Sigmoid colon (tissue), 7 donors: Measurements from ENCODE around the gene PSMC1. TPM values are rescaled to one million over a fixed set of nuclear protein-coding genes. Genes with fewer than 3 reads are reported as not detected.

Source experiments
- DNase-seq: peaks from one replicate; pipeline ENCODE4 v3.0.0-alpha.2; 2019
- H3K27ac ChIP-seq, 4 donors: fragments of 200-600 bp; sonication (generic); one replicate each; pipeline ENCODE4 v1.5.1; 2016 to 2019; ENCODE audit warnings: mild to moderate bottlenecking in 1 of 4
- H3K27me3 ChIP-seq, 3 donors: fragments of 200-600 bp; sonication (generic); one replicate each; pipeline ENCODE4 v1.5.1; 2019; ENCODE audit warnings: mild to moderate bottlenecking in 1 of 3
- H3K36me3 ChIP-seq, 4 donors: fragments of 200-600 bp; sonication (generic); one replicate each; pipeline ENCODE4 v1.5.1; 2016 to 2019
- H3K4me1 ChIP-seq, 4 donors: fragments of 200-600 bp; sonication (generic); one replicate each; pipeline ENCODE4 v1.5.1; 2017 to 2019
- H3K4me3 ChIP-seq, 4 donors: fragments of 200-600 bp; sonication (generic); one replicate each; pipeline ENCODE4 v1.5.1; 2017 to 2019; ENCODE audit warnings: mild to moderate bottlenecking in 2 of 4, moderate library complexity in 1 of 4
- H3K9me3 ChIP-seq, 4 donors: fragments of 200-600 bp in 3 of 4; sonication (generic) in 3 of 4; one replicate each; pipeline versions ENCODE4 v1.5.1 to v1.6.1; 2013 to 2019
- EP300 ChIP-seq, 4 donors: sonication (generic); formaldehyde crosslinking; IDR thresholded peaks; one replicate each; pipeline ENCODE4 v1.6.1; 2017; ENCODE audit warnings: antibody characterized with exemption in 4 of 4
- POLR2A ChIP-seq, 2 donors: fragments of 450-650 bp; IDR thresholded peaks; one replicate each; pipeline ENCODE4 v1.6.1; 2016; ENCODE audit warnings: antibody characterized with exemption in 2 of 2, mild to moderate bottlenecking in 2 of 2, moderate library complexity in 2 of 2
- POLR2AphosphoS5 ChIP-seq, 4 donors: sonication (generic); formaldehyde crosslinking; IDR thresholded peaks; one replicate each; pipeline ENCODE4 v1.6.1; 2017; ENCODE audit warnings: antibody characterized with exemption in 4 of 4
- WGBS, 2 donors: extraction: QIAGEN DNeasy Blood & Tissue Kit; methylation state at CpG; one replicate each; pipeline ENCODE4 v1.1.7; 2013; 5-methylcytosine and 5-hydroxymethylcytosine counted together
- intact Hi-C: fragments of 100-400 bp; cut with DNase I; formaldehyde crosslinking; loops from one replicate; pipeline ENCODE4 v1.15.1; 2023
- polyA plus RNA-seq, 3 donors: library from polyadenylated mRNA; stranded (reverse); fragments of 200-250 nt; gene quantifications; one replicate each; pipeline ENCODE4 v1.2.3, GENCODE V29; 2013
- total RNA-seq, 4 donors: library from RNA; depleted of rRNA; stranded (reverse); fragments of >200 nt; gene quantifications; one replicate each; pipeline ENCODE4 v1.1.0, GENCODE V29; 2016
- TF ChIP-seq, protein P1 (sequence below), 4 experiments: fragments of 450-650 bp in 3 of 4; fragments of 200-600 bp in 1 of 4; IDR thresholded peaks; one replicate each; pipeline ENCODE4 v1.5.1; 2016 to 2019; ENCODE audit warnings: antibody characterized with exemption in 4 of 4, mild to moderate bottlenecking in 3 of 4, moderate library complexity in 2 of 4
- donor health status: healthy with polysubstance abuse.
- donor health status: Bipolar disorder and iron deficiency.
- donor health status: healthy.

The PSMC1 gene
- total and polyA plus RNA-seq, 7 donors = 67.3 to 176 (median 144) TPM

DNA sequence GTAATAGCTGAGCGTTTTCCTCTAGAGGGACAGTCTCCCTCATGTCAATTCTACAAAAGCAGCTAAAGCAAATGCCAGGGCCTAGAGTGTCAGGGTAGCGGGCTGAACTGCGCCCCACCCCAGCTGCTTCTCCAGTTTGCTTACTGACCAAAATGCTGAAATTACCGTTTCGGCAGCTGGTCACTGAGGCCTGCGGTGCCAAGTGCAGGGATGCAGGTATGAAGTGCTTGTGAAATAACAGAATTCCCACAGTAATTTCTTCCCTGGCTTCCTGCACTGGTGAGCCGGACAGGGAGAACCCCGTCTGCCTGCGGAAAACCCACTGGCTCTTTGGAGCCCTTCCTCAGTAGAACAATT, 19.1 kb downstream of the PSMC1 start:
- Histone ChIP-seq H3K4me3 (no peak overlapping the region), H3K27me3 (no peaks in the 10 kb centered on the region), H3K36me3 (peaks cover 18 to 91% (median 32%) of the 10 kb centered on the region in 4 donors), H3K27ac (peak overlapping the region in 1 of 4 donors; percentile 14), H3K9me3 (no peaks in the 10 kb centered on the region), H3K4me1 (no peaks in the 10 kb centered on the region)
- DNase-seq = no peak
- WGBS, 2 donors = 89 to 91% methylated on average over 9 of the region's 9 CpGs
- intact Hi-C loops = no loop called here
- TF ChIP-seq, protein P1, sequence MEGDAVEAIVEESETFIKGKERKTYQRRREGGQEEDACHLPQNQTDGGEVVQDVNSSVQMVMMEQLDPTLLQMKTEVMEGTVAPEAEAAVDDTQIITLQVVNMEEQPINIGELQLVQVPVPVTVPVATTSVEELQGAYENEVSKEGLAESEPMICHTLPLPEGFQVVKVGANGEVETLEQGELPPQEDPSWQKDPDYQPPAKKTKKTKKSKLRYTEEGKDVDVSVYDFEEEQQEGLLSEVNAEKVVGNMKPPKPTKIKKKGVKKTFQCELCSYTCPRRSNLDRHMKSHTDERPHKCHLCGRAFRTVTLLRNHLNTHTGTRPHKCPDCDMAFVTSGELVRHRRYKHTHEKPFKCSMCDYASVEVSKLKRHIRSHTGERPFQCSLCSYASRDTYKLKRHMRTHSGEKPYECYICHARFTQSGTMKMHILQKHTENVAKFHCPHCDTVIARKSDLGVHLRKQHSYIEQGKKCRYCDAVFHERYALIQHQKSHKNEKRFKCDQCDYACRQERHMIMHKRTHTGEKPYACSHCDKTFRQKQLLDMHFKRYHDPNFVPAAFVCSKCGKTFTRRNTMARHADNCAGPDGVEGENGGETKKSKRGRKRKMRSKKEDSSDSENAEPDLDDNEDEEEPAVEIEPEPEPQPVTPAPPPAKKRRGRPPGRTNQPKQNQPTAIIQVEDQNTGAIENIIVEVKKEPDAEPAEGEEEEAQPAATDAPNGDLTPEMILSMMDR (IDR thresholded peaks at IDR 0.05) = no peak

- Histone ChIP-seq H3K27ac (no peak overlapping the region), H3K9me3 (no peaks in the 10 kb centered on the region), H3K4me1 (no peaks in the 10 kb centered on the region), H3K4me3 (no peak overlapping the region), H3K27me3 (no peaks in the 10 kb centered on the region), H3K36me3 (peaks cover 18 to 91% (median 30%) of the 10 kb centered on the region in 4 donors)
- 88 to 91% methylated on average over 8 of the region's 8 CpGs for WGBS, 2 donors
- TF ChIP-seq EP300 (IDR thresholded peaks at IDR 0.05) (no peak), POLR2AphosphoS5 (IDR thresholded peaks at IDR 0.05) (peak in 1 of 4 donors; percentile 4), POLR2A (IDR thresholded peaks at IDR 0.05) (no peak)
- intact Hi-C loops = no loop called here
- DNase-seq = no peak
These were observed 19.5 kb downstream of the PSMC1 start for GRCh38 chr14:90275820-90276219.

- Histone ChIP-seq H3K27ac (no peak overlapping the region), H3K4me3 (no peak overlapping the region), H3K27me3 (no peaks in the 10 kb centered on the region), H3K36me3 (peaks cover 16 to 90% (median 29%) of the 10 kb centered on the region in 4 donors), H3K4me1 (no peaks in the 10 kb centered on the region), H3K9me3 (no peaks in the 10 kb centered on the region)
- intact Hi-C loops = no loop called here
- WGBS, 2 donors = 86 to 88% methylated on average over 18 of the region's 18 CpGs
- no peak for TF ChIP-seq POLR2A (IDR thresholded peaks at IDR 0.05)
- no peak for TF ChIP-seq POLR2AphosphoS5 (IDR thresholded peaks at IDR 0.05)
- TF ChIP-seq, protein P1 (IDR thresholded peaks at IDR 0.05) = no peak
- TF ChIP-seq EP300 (IDR thresholded peaks at IDR 0.05) = no peak
- DNase-seq = no peak
These were observed 20.5 kb downstream of the PSMC1 start for GRCh38 chr14:90276646-90277367.

DNA sequence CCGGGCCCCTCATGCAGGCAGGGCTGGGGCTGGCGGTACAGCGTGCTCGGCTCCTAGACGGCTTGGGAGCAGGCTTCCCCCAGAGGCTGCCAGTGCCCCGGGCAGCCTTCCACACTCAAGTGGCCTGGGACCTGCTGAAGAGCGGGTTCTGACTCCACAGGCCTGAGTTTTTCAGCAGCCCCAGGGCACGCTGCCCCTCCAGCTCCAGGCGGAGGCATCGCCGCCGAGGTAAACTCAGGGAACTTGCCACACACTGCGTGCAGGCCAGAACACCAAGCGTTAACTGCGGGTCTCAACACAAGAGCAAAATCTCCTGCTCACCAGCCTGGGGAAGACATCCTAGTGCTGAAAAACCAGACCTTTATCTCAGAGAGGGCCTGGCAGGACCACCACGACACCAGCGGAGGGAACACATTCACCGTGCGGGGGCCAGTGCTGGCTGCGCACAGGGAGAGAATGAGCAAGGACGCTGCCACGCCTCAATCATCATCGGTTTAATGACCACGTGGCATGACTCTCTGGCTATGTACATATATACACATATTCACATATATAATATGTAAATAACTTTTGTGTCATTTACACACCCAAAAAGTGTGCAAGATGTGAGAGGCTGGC, 21.3 kb downstream of the PSMC1 start:
- Histone ChIP-seq H3K4me1 (no peaks in the 10 kb centered on the region), H3K4me3 (no peak overlapping the region), H3K36me3 (peaks cover 14 to 92% (median 28%) of the 10 kb centered on the region in 4 donors), H3K9me3 (no peaks in the 10 kb centered on the region), H3K27ac (no peak overlapping the region), H3K27me3 (no peaks in the 10 kb centered on the region)
- WGBS, 2 donors = 91 to 93% methylated on average over 24 of the region's 24 CpGs
- intact Hi-C loops = no loop called here
- TF ChIP-seq, protein P1 (IDR thresholded peaks at IDR 0.05) = no peak
- no peak for TF ChIP-seq POLR2AphosphoS5 (IDR thresholded peaks at IDR 0.05)
- TF ChIP-seq POLR2A (IDR thresholded peaks at IDR 0.05) = no peak
- no peak for TF ChIP-seq EP300 (IDR thresholded peaks at IDR 0.05)
- DNase-seq = no peak

GRCh38 chr14:90278199-90279175, 22.1 kb downstream of the PSMC1 start:
- Histone ChIP-seq H3K27me3 (no peaks in the 10 kb centered on the region), H3K36me3 (peaks cover 9 to 92% (median 25%) of the 10 kb centered on the region in 4 donors), H3K4me1 (no peaks in the 10 kb centered on the region), H3K9me3 (no peaks in the 10 kb centered on the region), H3K4me3 (no peak overlapping the region), H3K27ac (no peak overlapping the region)
- intact Hi-C loops = no loop called here
- WGBS, 2 donors = 93 to 94% methylated on average over 35 of the region's 35 CpGs
- DNase-seq = no peak
- TF ChIP-seq POLR2A (IDR thresholded peaks at IDR 0.05) (no peak), POLR2AphosphoS5 (IDR thresholded peaks at IDR 0.05) (no peak), EP300 (IDR thresholded peaks at IDR 0.05) (no peak)
- TF ChIP-seq, protein P1 (IDR thresholded peaks at IDR 0.05) = no peak
